Measurements from ENCODE around the gene SZT2.
A peak's percentile ranks its signal among the peaks of the same experiment; 100 is the strongest.
"Not testable (repeated sequence)": the region's sequence is repeated elsewhere in the genome, so short reads cannot be mapped to it uniquely, and the experiment has no call there.

The SZT2 gene

GRCh38 chr1:43360616-43361015, 29.1 kb upstream of the SZT2 start:
- DNase-seq (ENCODE audit: extremely low read depth in 1 of 2, low read depth in 1 of 2), result no peak

- no peak for DNase-seq (ENCODE audit: extremely low read depth in 1 of 2, low read depth in 1 of 2)
Measured at GRCh38 chr1:43363283-43363934, 26.3 kb upstream of the SZT2 start.

- no peak for DNase-seq (ENCODE audit: extremely low read depth in 1 of 2, low read depth in 1 of 2)
Measured at GRCh38 chr1:43363935-43364525, 25.7 kb upstream of the SZT2 start.

- DNase-seq (ENCODE audit: extremely low read depth in 1 of 2, low read depth in 1 of 2), result no peak
Measured at GRCh38 chr1:43365678-43366077, 24.0 kb upstream of the SZT2 start.

- DNase-seq (ENCODE audit: extremely low read depth in 1 of 2, low read depth in 1 of 2), result no peak
Measured at GRCh38 chr1:43366179-43366578, 23.5 kb upstream of the SZT2 start.

- DNase-seq (ENCODE audit: extremely low read depth in 1 of 2, low read depth in 1 of 2), result no peak
Measured at GRCh38 chr1:43366601-43367025, 23.1 kb upstream of the SZT2 start.

- DNase-seq (ENCODE audit: extremely low read depth in 1 of 2, low read depth in 1 of 2), result no peak
Measured at GRCh38 chr1:43367026-43367903, 22.4 kb upstream of the SZT2 start.

- DNase-seq (ENCODE audit: extremely low read depth in 1 of 2, low read depth in 1 of 2), result peak; percentile 48 to 77
Measured at GRCh38 chr1:43367904-43368645, 21.6 kb upstream of the SZT2 start, which contains the start of gene ELOVL1. Gene ELOVL1, minus strand, starts transcription at chr1:43368011. Its CDS starts 2,402 bp downstream, at chr1:43365609.

- no peak for DNase-seq (ENCODE audit: extremely low read depth in 1 of 2, low read depth in 1 of 2)
Measured at GRCh38 chr1:43368646-43369020, 21.1 kb upstream of the SZT2 start.

GRCh38 chr1:43369779-43370178, 19.9 kb upstream of the SZT2 start:
- not testable (repeated sequence) for DNase-seq (ENCODE audit: extremely low read depth in 1 of 2, low read depth in 1 of 2)

- no peak for DNase-seq (ENCODE audit: extremely low read depth in 1 of 2, low read depth in 1 of 2)
Measured at GRCh38 chr1:43370564-43370963, 19.1 kb upstream of the SZT2 start.

GRCh38 chr1:43372172-43372571, 17.5 kb upstream of the SZT2 start:
- DNase-seq (ENCODE audit: extremely low read depth in 1 of 2, low read depth in 1 of 2), result no peak

GRCh38 chr1:43373066-43373940, 16.4 kb upstream of the SZT2 start:
- DNase-seq (ENCODE audit: extremely low read depth in 1 of 2, low read depth in 1 of 2), result no peak

- DNase-seq (ENCODE audit: extremely low read depth in 1 of 2, low read depth in 1 of 2), result no peak
Measured at GRCh38 chr1:43376723-43377235, 12.9 kb upstream of the SZT2 start.

GRCh38 chr1:43377831-43378230, 11.9 kb upstream of the SZT2 start:
- DNase-seq (ENCODE audit: extremely low read depth in 1 of 2, low read depth in 1 of 2), result no peak

GRCh38 chr1:43379476-43379875, 10.2 kb upstream of the SZT2 start:
- no peak for DNase-seq (ENCODE audit: extremely low read depth in 1 of 2, low read depth in 1 of 2)

- no peak for DNase-seq (ENCODE audit: extremely low read depth in 1 of 2, low read depth in 1 of 2)
Measured at GRCh38 chr1:43381612-43382011, 8.1 kb upstream of the SZT2 start.

GRCh38 chr1:43382027-43382779, 7.5 kb upstream of the SZT2 start:
- no peak for DNase-seq (ENCODE audit: extremely low read depth in 1 of 2, low read depth in 1 of 2)

GRCh38 chr1:43383449-43383848, 6.2 kb upstream of the SZT2 start:
- DNase-seq (ENCODE audit: extremely low read depth in 1 of 2, low read depth in 1 of 2), result no peak

Measured in activated CD8-positive, alpha-beta memory T cell treated with anti-CD3 and anti-CD28 coated beads for 1 hour (primary cell).